AG10803 (cell line): ENCODE data around the gene CALN1.

Experiments used
- DNase-seq: peaks from one replicate; pipeline ENCODE4 v3.0.0; 2010; ENCODE audit warnings: low read depth
- H3K4me3 ChIP-seq: 2 replicates; pipeline ENCODE4 v1.5.1; 2011; ENCODE audit warnings: mild to moderate bottlenecking, low read length, control low read depth
- CTCF ChIP-seq: conservative IDR thresholded peaks from 2 replicates; pipeline ENCODE4 v1.5.1; 2011; ENCODE audit warnings: mild to moderate bottlenecking, low read length, control low read depth, inconsistent platforms

CALN1 gene

GRCh38 chr7:72326365-72326764 is 85.8 kb downstream of the CALN1 start:
- no peak overlapping the region for H3K4me3 ChIP-seq
- no peak for TF ChIP-seq CTCF
- DNase-seq = no peak

- no peak overlapping the region for H3K4me3 ChIP-seq
- no peak for TF ChIP-seq CTCF
- DNase-seq = no peak
These were observed 86.6 kb downstream of the CALN1 start for GRCh38 chr7:72325561-72325960.

- no peak for DNase-seq
- TF ChIP-seq CTCF = no peak
- no peak overlapping the region for H3K4me3 ChIP-seq
These were observed 90.5 kb downstream of the CALN1 start for GRCh38 chr7:72321637-72322036.

GRCh38 chr7:72321081-72321480 is 91.1 kb downstream of the CALN1 start:
- DNase-seq = no peak
- TF ChIP-seq CTCF = no peak

GRCh38 chr7:72317341-72317740 is 94.8 kb downstream of the CALN1 start:
- no peak overlapping the region for H3K4me3 ChIP-seq
- no peak for DNase-seq

More at GRCh38 chr7:72321081-72321480, 91.1 kb downstream of the CALN1 start:
- no peak overlapping the region for H3K4me3 ChIP-seq

GRCh38 chr7:72316148-72316547 is 96.0 kb downstream of the CALN1 start:
- no peak for TF ChIP-seq CTCF
- DNase-seq = no peak
- H3K4me3 ChIP-seq = no peak overlapping the region

More at GRCh38 chr7:72317341-72317740, 94.8 kb downstream of the CALN1 start:
- no peak for TF ChIP-seq CTCF

- DNase-seq = no peak
- no peak for TF ChIP-seq CTCF
- no peak overlapping the region for H3K4me3 ChIP-seq
These were observed 98.2 kb downstream of the CALN1 start for GRCh38 chr7:72313906-72314305.
